MCF 10A (cell line): Measurements from ENCODE around the gene TCOF1. TPM values are rescaled to one million over a fixed set of nuclear protein-coding genes. Genes with fewer than 3 reads are reported as not detected.

Source experiments
- BruUV-seq: library from RNA; stranded (reverse); fragments of 400-500 nt; replicated peaks from 2 replicates; lab custom pipeline; 2021; lab: Mats Ljungman, UMichigan
- CTCF ChIA-PET: fragments of 300-600 bp; sonication (Branson Sonifier 250); formaldehyde crosslinking; extraction: SDS; loops from one replicate; lab custom pipeline; 2021; ENCODE audit warnings: antibody characterized with exemption, inconsistent platforms; lab: Yijun Ruan, JAX
- POLR2A ChIA-PET: fragments of 300-600, 350-650 bp; sonication (Branson Sonifier 250); formaldehyde crosslinking; extraction: SDS; loops from one replicate; lab custom pipeline; 2020; ENCODE audit warnings: antibody characterized with exemption, inconsistent platforms; lab: Yijun Ruan, JAX
- DNase-seq: peaks from one replicate; pipeline ENCODE4 v3.0.0-alpha.2; 2018; ENCODE audit not compliant: unreplicated experiment
- H3K27ac Mint-ChIP-seq: one replicate; pipeline ENCODE4 v1.8.0; 2022; ENCODE audit warnings: mild to moderate bottlenecking, low read depth, mixed read lengths; ENCODE audit not compliant: unreplicated experiment
- H3K27me3 Mint-ChIP-seq: one replicate; pipeline ENCODE4 v1.8.0; 2022; ENCODE audit warnings: mixed read lengths; ENCODE audit not compliant: insufficient read depth, unreplicated experiment
- H3K36me3 Mint-ChIP-seq: one replicate; pipeline ENCODE4 v1.8.0; 2022; ENCODE audit warnings: mild to moderate bottlenecking, moderate library complexity, mixed read lengths; ENCODE audit not compliant: insufficient read depth, unreplicated experiment
- H3K4me1 Mint-ChIP-seq: one replicate; pipeline ENCODE4 v1.8.0; 2022; ENCODE audit warnings: mixed read lengths; ENCODE audit not compliant: insufficient read depth, unreplicated experiment
- H3K4me3 Mint-ChIP-seq: one replicate; pipeline ENCODE4 v1.8.0; 2022; ENCODE audit warnings: mild to moderate bottlenecking, moderate library complexity, mixed read lengths; ENCODE audit not compliant: unreplicated experiment
- H3K9me3 Mint-ChIP-seq: one replicate; pipeline ENCODE4 v1.8.0; 2022; ENCODE audit warnings: mixed read lengths; ENCODE audit not compliant: unreplicated experiment
- CTCF ChIP-seq: fragments of 200-600 bp; IDR thresholded peaks from one replicate; pipeline ENCODE4 v1.8.0; 2022; ENCODE audit warnings: antibody characterized with exemption, mild to moderate bottlenecking; ENCODE audit not compliant: unreplicated experiment
- intact Hi-C: fragments of 100-400 bp; cut with micrococcal nuclease; formaldehyde crosslinking; loops from 2 replicates; pipeline ENCODE4 v1.14.1; 2022
- total RNA-seq: library from RNA; stranded (reverse); gene quantifications from 2 replicates; pipeline ENCODE4 v1.2.3, GENCODE V29; 2022

TCOF1 gene
- total RNA-seq, 1 experiment from 2014 or later, result 83.5 TPM

GRCh38 chr5:150350524-150351344 lies 6.8 kb upstream of the TCOF1 start:
- BruUV-seq, result no TSS peak
- intact Hi-C loops, result loop anchor here (1.0 to 10.0 kb wide), 8 partner anchors 33 to 516 kb away; partner anchors contain the start of genes HMGXB3 and TIGD6
- peak; percentile 91 for DNase-seq
- no peak overlapping the region for H3K4me3 Mint-ChIP-seq
- TF ChIP-seq CTCF, result peak; percentile 94
- POLR2A ChIA-PET, result interaction anchor here (0.6 to 3.3 kb wide), 10 partner anchors 10 to 309 kb away, joined by 3 to 15 read pairs (median 4); no protein-coding TSS in a partner anchor
- no peak overlapping the region for H3K27ac Mint-ChIP-seq
- H3K9me3 Mint-ChIP-seq, result no peaks in the 10 kb centered on the region
- peaks cover 6% of the 10 kb centered on the region for H3K4me1 Mint-ChIP-seq
- no peaks in the 10 kb centered on the region for H3K36me3 Mint-ChIP-seq
- no peaks in the 10 kb centered on the region for H3K27me3 Mint-ChIP-seq
- CTCF ChIA-PET, result interaction anchor here (0.6 to 7.5 kb wide), 74 partner anchors 8 to 1343 kb away, joined by 3 to 290 read pairs (median 5); partner anchors contain the start of genes ARSI and CAMK2A

GRCh38 chr5:150352244-150353031 lies 5.1 kb upstream of the TCOF1 start:
- Mint-ChIP-seq H3K9me3 (no peaks in the 10 kb centered on the region), H3K27ac (no peak overlapping the region), H3K36me3 (no peaks in the 10 kb centered on the region), H3K4me1 (peaks cover 12% of the 10 kb centered on the region), H3K4me3 (no peak overlapping the region), H3K27me3 (no peaks in the 10 kb centered on the region)
- no TSS peak for BruUV-seq
- no peak for DNase-seq
- CTCF ChIA-PET, result interaction anchor here (0.5 to 7.5 kb wide), 18 partner anchors 8 to 865 kb away, joined by 3 to 290 read pairs (median 10); partner anchors contain the start of gene ARSI
- POLR2A ChIA-PET, result interaction anchor here (0.7 to 3.3 kb wide), 3 partner anchors 32 to 90 kb away, joined by 3 to 12 read pairs (median 3); no protein-coding TSS in a partner anchor
- no peak for TF ChIP-seq CTCF
- intact Hi-C loops, result loop anchor here (10.0 kb wide), 1 partner anchor 518 kb away; no protein-coding TSS in a partner anchor

GRCh38 chr5:150353032-150353675 lies 4.3 kb upstream of the TCOF1 start:
- Mint-ChIP-seq H3K36me3 (no peaks in the 10 kb centered on the region), H3K27me3 (no peaks in the 10 kb centered on the region), H3K9me3 (no peaks in the 10 kb centered on the region), H3K4me3 (no peak overlapping the region), H3K4me1 (peaks cover 12% of the 10 kb centered on the region), H3K27ac (no peak overlapping the region)
- no peak for TF ChIP-seq CTCF
- intact Hi-C loops, result loop anchor here (10.0 kb wide), 1 partner anchor 518 kb away; no protein-coding TSS in a partner anchor
- BruUV-seq, result no TSS peak
- DNase-seq, result no peak
- POLR2A ChIA-PET, result interaction anchor here (0.7 to 0.9 kb wide), 3 partner anchors 89 to 316 kb away, joined by 3 read pairs; no protein-coding TSS in a partner anchor
- CTCF ChIA-PET, result interaction anchor here (0.5 to 7.5 kb wide), 11 partner anchors 9 to 864 kb away, joined by 3 to 290 read pairs (median 5); no protein-coding TSS in a partner anchor
